Gastroesophageal sphincter (tissue), 4 donors: ENCODE results near the gene LRRFIP2. TPM values are rescaled to one million over a fixed set of nuclear protein-coding genes. Genes with fewer than 3 reads are reported as not detected.

Experiments used
- ATAC-seq: fragments of 150-250 bp; one replicate; pipeline ENCODE4 v1.9.1; 2016; ENCODE audit warnings: mild to moderate bottlenecking, moderate library complexity
- H3K27ac ChIP-seq, 4 donors: fragments of 200-600 bp; sonication (generic) in 3 of 4; 1 replicate in 3 of 4; 2 replicates in 1 of 4; pipeline ENCODE4 v1.5.1; 2016 to 2019
- H3K27me3 ChIP-seq: fragments of 200-600 bp; sonication (generic); one replicate; pipeline ENCODE4 v1.5.1; 2019
- H3K36me3 ChIP-seq, 2 donors: fragments of 200-600 bp; sonication (generic); one replicate each; pipeline ENCODE4 v1.5.1; 2019; ENCODE audit warnings: control low read depth in 1 of 2
- H3K4me1 ChIP-seq, 3 donors: fragments of 200-600 bp; sonication (generic); 1 replicate in 2 of 3; 2 replicates in 1 of 3; pipeline ENCODE4 v1.5.1; 2016 to 2019; ENCODE audit warnings: control low read depth in 2 of 3
- H3K4me3 ChIP-seq, 2 donors: fragments of 200-600 bp; sonication (generic); one replicate each; pipeline ENCODE4 v1.5.1; 2019; ENCODE audit warnings: mild to moderate bottlenecking in 1 of 2, moderate library complexity in 1 of 2
- H3K9me3 ChIP-seq, 3 donors: fragments of 200-600 bp; sonication (generic); one replicate each; pipeline ENCODE4 v1.5.1; 2017 to 2019; ENCODE audit warnings: control low read depth in 2 of 3
- CTCF ChIP-seq, 4 experiments: fragments of 200-600 bp in 2 of 4; fragments of 450-650 bp in 2 of 4; sonication (generic) in 1 of 4; IDR thresholded peaks; one replicate each; pipeline ENCODE4 v1.5.1; 2017 to 2019; ENCODE audit warnings: antibody characterized with exemption in 4 of 4, mild to moderate bottlenecking in 2 of 4, moderate library complexity in 2 of 4
- EP300 ChIP-seq: sonication (generic); formaldehyde crosslinking; IDR thresholded peaks from one replicate; pipeline ENCODE4 v1.6.1; 2017; ENCODE audit warnings: antibody characterized with exemption, mild to moderate bottlenecking
- POLR2A ChIP-seq, 2 donors: fragments of 450-650 bp; IDR thresholded peaks; one replicate each; pipeline ENCODE4 v1.6.1; 2017; ENCODE audit warnings: antibody characterized with exemption in 2 of 2, mild to moderate bottlenecking in 2 of 2, moderate library complexity in 1 of 2
- POLR2AphosphoS5 ChIP-seq: sonication (generic); formaldehyde crosslinking; IDR thresholded peaks from one replicate; pipeline ENCODE4 v1.6.1; 2017; ENCODE audit warnings: antibody characterized with exemption
- WGBS, 2 donors: methylation state at CpG; one replicate each; pipeline ENCODE4 v1.1.5; 2018; ENCODE audit warnings: low coverage in 1 of 2; 5-methylcytosine and 5-hydroxymethylcytosine counted together
- total RNA-seq, 4 donors: library from RNA; depleted of rRNA; stranded (reverse); fragments of >200 nt; gene quantifications; one replicate each; pipeline ENCODE4 v1.1.0, GENCODE V29; 2016

The LRRFIP2 gene
- total RNA-seq, 4 donors from 2014 or later: 79.4 to 123 (median 88.4) TPM

GRCh38 chr3:37181756-37182155 lies 7.4 kb upstream of the LRRFIP2 start:
- H3K27ac ChIP-seq: peak overlapping the region in 3 of 4 donors; percentile 12 to 80 (median 37)
- no peak for ATAC-seq
- no peaks in the 10 kb centered on the region for H3K27me3 ChIP-seq
- no peak overlapping the region for H3K4me3 ChIP-seq
- TF ChIP-seq CTCF (IDR thresholded peaks at IDR 0.05): no peak
- TF ChIP-seq POLR2A (IDR thresholded peaks at IDR 0.05): no peak
- no peak for TF ChIP-seq POLR2AphosphoS5
- no peak for TF ChIP-seq EP300
- no peaks in the 10 kb centered on the region for H3K9me3 ChIP-seq
- peaks cover 24 to 64% (median 35%) of the 10 kb centered on the region in 3 donors for H3K4me1 ChIP-seq
- H3K36me3 ChIP-seq: no peaks in the 10 kb centered on the region
- 60 to 94% methylated on average over 3 to 7 of the region's 7 CpGs for WGBS, 2 donors

- Histone ChIP-seq H3K9me3 (no peaks in the 10 kb centered on the region), H3K4me1 (peaks cover 19 to 63% (median 31%) of the 10 kb centered on the region in 3 donors), H3K4me3 (no peak overlapping the region), H3K27ac (peak overlapping the region in 1 of 4 donors; percentile 25), H3K36me3 (no peaks in the 10 kb centered on the region), H3K27me3 (no peaks in the 10 kb centered on the region)
- WGBS, 2 donors: 70 to 86% methylated on average over 2 of the region's 2 CpGs
- no peak for ATAC-seq
- TF ChIP-seq EP300: no peak
- TF ChIP-seq CTCF (IDR thresholded peaks at IDR 0.05): no peak
- no peak for TF ChIP-seq POLR2A (IDR thresholded peaks at IDR 0.05)
- TF ChIP-seq POLR2AphosphoS5: no peak
Observed at GRCh38 chr3:37179144-37179967, 5.0 kb upstream of the LRRFIP2 start.

GRCh38 chr3:37173806-37174205 lies 576 bp downstream of the LRRFIP2 start:
- Histone ChIP-seq H3K4me1 (peaks cover 23 to 84% (median 41%) of the 10 kb centered on the region in 3 donors), H3K9me3 (no peaks in the 10 kb centered on the region), H3K4me3 (peak overlapping the region in 1 of 2 donors; percentile 67), H3K27me3 (no peaks in the 10 kb centered on the region), H3K36me3 (peaks cover 0 to 9% of the 10 kb centered on the region in 2 donors), H3K27ac (peak overlapping the region; percentile 93 to 98 (median 96))
- no peak for TF ChIP-seq CTCF (IDR thresholded peaks at IDR 0.05)
- TF ChIP-seq POLR2AphosphoS5: no peak
- no peak for TF ChIP-seq POLR2A (IDR thresholded peaks at IDR 0.05)
- TF ChIP-seq EP300: no peak
- 21 to 59% methylated on average over 3 of the region's 3 CpGs for WGBS, 2 donors
- ATAC-seq: no peak

GRCh38 chr3:37171144-37171543 lies 3.2 kb downstream of the LRRFIP2 start:
- Histone ChIP-seq H3K9me3 (no peaks in the 10 kb centered on the region), H3K27me3 (no peaks in the 10 kb centered on the region), H3K4me1 (peaks cover 20 to 80% (median 24%) of the 10 kb centered on the region in 3 donors), H3K27ac (peak overlapping the region in 3 of 4 donors; percentile 53 to 72 (median 61)), H3K36me3 (peaks cover 0 to 11% of the 10 kb centered on the region in 2 donors), H3K4me3 (no peak overlapping the region)
- no peak for TF ChIP-seq EP300
- no peak for TF ChIP-seq CTCF (IDR thresholded peaks at IDR 0.05)
- TF ChIP-seq POLR2AphosphoS5: no peak
- TF ChIP-seq POLR2A (IDR thresholded peaks at IDR 0.05): no peak
- ATAC-seq: no peak
- 40 to 43% methylated on average over 4 of the region's 4 CpGs for WGBS, 2 donors

GRCh38 chr3:37170513-37170912 lies 3.9 kb downstream of the LRRFIP2 start:
- Histone ChIP-seq H3K27me3 (no peaks in the 10 kb centered on the region), H3K4me1 (peaks cover 20 to 80% (median 24%) of the 10 kb centered on the region in 3 donors), H3K27ac (peak overlapping the region; percentile 53 to 72 (median 65)), H3K36me3 (peaks cover 0 to 11% of the 10 kb centered on the region in 2 donors), H3K4me3 (no peak overlapping the region), H3K9me3 (no peaks in the 10 kb centered on the region)
- no peak for TF ChIP-seq EP300
- no peak for TF ChIP-seq CTCF (IDR thresholded peaks at IDR 0.05)
- TF ChIP-seq POLR2A (IDR thresholded peaks at IDR 0.05): no peak
- TF ChIP-seq POLR2AphosphoS5: no peak
- ATAC-seq: no peak
- 41 to 69% methylated on average over 2 to 8 of the region's 9 CpGs for WGBS, 2 donors
